Chondrocyte (in vitro differentiated cells): ENCODE measurements around the gene CNOT3. TPM values are rescaled to one million over a fixed set of nuclear protein-coding genes. Genes with fewer than 3 reads are reported as not detected.

Experiments
- DNase-seq: peaks from one replicate; pipeline ENCODE4 v3.0.0; 2021; ENCODE audit warnings: mixed read lengths, low spot score
- H3K27ac Mint-ChIP-seq: one replicate; pipeline ENCODE4 v1.8.0; 2021; ENCODE audit warnings: mild to moderate bottlenecking, moderate library complexity, mixed read lengths; ENCODE audit not compliant: unreplicated experiment
- H3K27me3 Mint-ChIP-seq: 2 replicates; pipeline ENCODE4 v1.8.0; 2021; ENCODE audit warnings: low read depth, mixed read lengths
- H3K36me3 Mint-ChIP-seq: 2 replicates; pipeline ENCODE4 v1.8.0; 2021; ENCODE audit warnings: low read depth, mixed read lengths
- H3K4me1 Mint-ChIP-seq: 2 replicates; pipeline ENCODE4 v1.8.0; 2021; ENCODE audit warnings: low read depth, mild to moderate bottlenecking, mixed read lengths
- H3K4me3 Mint-ChIP-seq: one replicate; pipeline ENCODE4 v1.8.0; 2021; ENCODE audit warnings: mild to moderate bottlenecking, moderate library complexity, mixed read lengths; ENCODE audit not compliant: unreplicated experiment
- H3K9me3 Mint-ChIP-seq: 2 replicates; pipeline ENCODE4 v1.8.0; 2021; ENCODE audit warnings: low read depth, mixed read lengths
- total RNA-seq: library from RNA; stranded (reverse); gene quantifications from 3 replicates; pipeline ENCODE4 v1.2.1, GENCODE V29; 2021
- TF ChIP-seq, protein P1 (sequence below): fragments of 200-600 bp; sonication (generic); IDR thresholded peaks from 2 replicates; pipeline ENCODE4 v1.5.0; 2021; ENCODE audit warnings: antibody characterized with exemption, mild to moderate bottlenecking, moderate library complexity

The CNOT3 gene
- total RNA-seq, 1 donor from 2014 or later, result 33.7 TPM

DNA sequence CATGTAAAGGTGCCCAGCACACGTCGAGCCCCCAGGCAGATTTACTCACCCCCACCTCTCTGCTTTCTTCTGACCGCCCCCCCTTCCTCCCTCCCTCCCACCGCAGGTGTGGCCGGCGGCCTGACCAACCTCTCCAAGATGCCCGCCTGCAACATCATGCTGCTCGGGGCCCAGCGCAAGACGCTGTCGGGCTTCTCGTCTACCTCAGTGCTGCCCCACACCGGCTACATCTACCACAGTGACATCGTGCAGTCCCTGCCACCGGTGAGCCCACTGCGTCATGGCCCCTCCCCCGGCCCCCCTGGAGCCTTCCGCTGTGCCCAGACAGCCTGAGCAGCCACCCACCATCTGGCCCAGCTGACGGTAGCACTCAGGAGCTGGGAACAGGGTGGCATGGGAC is 13.2 kb upstream of the CNOT3 start:
- no peak overlapping the region for H3K4me3 Mint-ChIP-seq
- no peak for DNase-seq
- TF ChIP-seq, protein P1, sequence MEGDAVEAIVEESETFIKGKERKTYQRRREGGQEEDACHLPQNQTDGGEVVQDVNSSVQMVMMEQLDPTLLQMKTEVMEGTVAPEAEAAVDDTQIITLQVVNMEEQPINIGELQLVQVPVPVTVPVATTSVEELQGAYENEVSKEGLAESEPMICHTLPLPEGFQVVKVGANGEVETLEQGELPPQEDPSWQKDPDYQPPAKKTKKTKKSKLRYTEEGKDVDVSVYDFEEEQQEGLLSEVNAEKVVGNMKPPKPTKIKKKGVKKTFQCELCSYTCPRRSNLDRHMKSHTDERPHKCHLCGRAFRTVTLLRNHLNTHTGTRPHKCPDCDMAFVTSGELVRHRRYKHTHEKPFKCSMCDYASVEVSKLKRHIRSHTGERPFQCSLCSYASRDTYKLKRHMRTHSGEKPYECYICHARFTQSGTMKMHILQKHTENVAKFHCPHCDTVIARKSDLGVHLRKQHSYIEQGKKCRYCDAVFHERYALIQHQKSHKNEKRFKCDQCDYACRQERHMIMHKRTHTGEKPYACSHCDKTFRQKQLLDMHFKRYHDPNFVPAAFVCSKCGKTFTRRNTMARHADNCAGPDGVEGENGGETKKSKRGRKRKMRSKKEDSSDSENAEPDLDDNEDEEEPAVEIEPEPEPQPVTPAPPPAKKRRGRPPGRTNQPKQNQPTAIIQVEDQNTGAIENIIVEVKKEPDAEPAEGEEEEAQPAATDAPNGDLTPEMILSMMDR, result no peak
- no peaks in the 10 kb centered on the region for H3K9me3 Mint-ChIP-seq
- no peak overlapping the region for H3K27ac Mint-ChIP-seq
- no peaks in the 10 kb centered on the region for H3K27me3 Mint-ChIP-seq
- H3K4me1 Mint-ChIP-seq, result no peaks in the 10 kb centered on the region
- H3K36me3 Mint-ChIP-seq, result peaks cover 17% of the 10 kb centered on the region

DNA sequence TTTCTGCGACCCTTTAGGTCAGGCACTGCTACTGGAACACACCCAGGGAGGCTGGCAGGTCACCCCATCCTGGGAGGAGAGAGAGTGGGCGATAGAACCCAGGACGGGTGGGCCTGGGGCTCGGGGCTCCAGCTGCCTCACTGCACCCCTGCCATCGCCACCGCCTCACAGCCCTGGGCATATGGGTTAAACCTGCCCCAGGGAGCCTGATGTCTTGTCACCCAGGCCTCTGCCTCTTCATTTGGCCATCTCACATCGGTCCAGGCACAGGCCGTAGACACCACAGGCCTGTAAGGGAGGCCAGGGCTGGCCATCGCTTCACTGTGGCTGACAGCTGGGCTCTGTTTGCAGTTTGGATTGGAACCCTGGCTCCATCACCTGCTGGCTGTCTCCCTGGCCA is 11.8 kb upstream of the CNOT3 start:
- Mint-ChIP-seq H3K4me3 (no peak overlapping the region), H3K4me1 (no peaks in the 10 kb centered on the region), H3K27me3 (no peaks in the 10 kb centered on the region), H3K9me3 (no peaks in the 10 kb centered on the region), H3K36me3 (peaks cover 20% of the 10 kb centered on the region), H3K27ac (no peak overlapping the region)
- TF ChIP-seq, protein P1, result no peak
- no peak for DNase-seq

DNA sequence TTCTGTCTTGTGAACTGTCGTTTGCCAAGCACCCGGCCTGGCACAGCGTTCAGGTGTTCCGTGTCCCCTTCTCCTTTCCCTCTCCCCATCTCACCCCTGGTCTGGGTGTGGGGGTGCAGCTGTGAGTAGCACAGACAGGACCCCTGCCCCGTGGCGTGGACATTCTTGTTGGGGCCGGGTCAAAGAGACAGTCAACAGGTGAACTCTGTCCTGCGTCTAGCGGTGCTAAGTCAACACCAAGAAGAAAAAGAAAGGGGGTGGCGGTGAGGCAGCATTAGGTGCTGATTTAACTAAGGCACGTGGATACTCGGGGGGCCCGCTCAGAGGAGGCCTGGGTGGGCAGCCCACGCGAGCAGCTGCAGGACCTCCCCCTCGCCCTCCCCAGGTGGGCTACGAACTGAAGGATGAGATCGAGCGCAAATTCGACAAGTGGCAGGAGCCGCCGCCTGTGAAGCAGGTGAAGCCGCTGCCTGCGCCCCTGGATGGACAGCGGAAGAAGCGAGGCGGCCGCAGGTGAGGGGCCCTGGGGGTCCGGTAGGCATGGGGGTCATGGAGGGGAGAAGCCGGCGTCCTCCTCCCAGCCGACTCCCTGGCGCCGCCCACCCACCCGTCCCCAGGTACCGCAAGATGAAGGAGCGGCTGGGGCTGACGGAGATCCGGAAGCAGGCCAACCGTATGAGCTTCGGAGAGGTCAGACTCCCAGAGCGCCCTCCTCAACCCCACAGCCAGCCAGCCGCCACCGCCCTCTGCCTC is 9.7 kb upstream of the CNOT3 start:
- H3K9me3 Mint-ChIP-seq, result no peaks in the 10 kb centered on the region
- H3K4me1 Mint-ChIP-seq, result no peaks in the 10 kb centered on the region
- H3K27ac Mint-ChIP-seq, result no peak overlapping the region
- DNase-seq, result no peak
- H3K27me3 Mint-ChIP-seq, result no peaks in the 10 kb centered on the region
- TF ChIP-seq, protein P1, result no peak
- H3K4me3 Mint-ChIP-seq, result no peak overlapping the region
- peaks cover 19% of the 10 kb centered on the region for H3K36me3 Mint-ChIP-seq

DNA sequence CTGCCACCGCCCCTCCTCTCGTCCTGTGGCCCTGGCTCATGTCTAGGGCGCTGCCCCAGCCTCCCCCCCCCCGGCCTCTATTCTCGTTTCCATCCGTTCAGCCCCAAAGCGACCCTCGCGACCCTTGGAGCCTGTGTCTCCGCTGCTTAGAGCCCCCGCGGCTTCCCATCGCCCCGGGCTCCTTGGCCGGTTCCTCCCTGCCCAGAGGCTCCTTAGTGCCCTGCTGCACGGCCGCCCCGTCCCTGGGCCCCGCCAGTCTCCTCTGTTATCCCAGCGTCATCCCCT is 9.2 kb upstream of the CNOT3 start:
- Mint-ChIP-seq H3K4me3 (no peak overlapping the region), H3K36me3 (peaks cover 17% of the 10 kb centered on the region), H3K4me1 (no peaks in the 10 kb centered on the region), H3K27ac (no peak overlapping the region), H3K27me3 (no peaks in the 10 kb centered on the region), H3K9me3 (no peaks in the 10 kb centered on the region)
- no peak for DNase-seq
- TF ChIP-seq, protein P1, result no peak

DNA sequence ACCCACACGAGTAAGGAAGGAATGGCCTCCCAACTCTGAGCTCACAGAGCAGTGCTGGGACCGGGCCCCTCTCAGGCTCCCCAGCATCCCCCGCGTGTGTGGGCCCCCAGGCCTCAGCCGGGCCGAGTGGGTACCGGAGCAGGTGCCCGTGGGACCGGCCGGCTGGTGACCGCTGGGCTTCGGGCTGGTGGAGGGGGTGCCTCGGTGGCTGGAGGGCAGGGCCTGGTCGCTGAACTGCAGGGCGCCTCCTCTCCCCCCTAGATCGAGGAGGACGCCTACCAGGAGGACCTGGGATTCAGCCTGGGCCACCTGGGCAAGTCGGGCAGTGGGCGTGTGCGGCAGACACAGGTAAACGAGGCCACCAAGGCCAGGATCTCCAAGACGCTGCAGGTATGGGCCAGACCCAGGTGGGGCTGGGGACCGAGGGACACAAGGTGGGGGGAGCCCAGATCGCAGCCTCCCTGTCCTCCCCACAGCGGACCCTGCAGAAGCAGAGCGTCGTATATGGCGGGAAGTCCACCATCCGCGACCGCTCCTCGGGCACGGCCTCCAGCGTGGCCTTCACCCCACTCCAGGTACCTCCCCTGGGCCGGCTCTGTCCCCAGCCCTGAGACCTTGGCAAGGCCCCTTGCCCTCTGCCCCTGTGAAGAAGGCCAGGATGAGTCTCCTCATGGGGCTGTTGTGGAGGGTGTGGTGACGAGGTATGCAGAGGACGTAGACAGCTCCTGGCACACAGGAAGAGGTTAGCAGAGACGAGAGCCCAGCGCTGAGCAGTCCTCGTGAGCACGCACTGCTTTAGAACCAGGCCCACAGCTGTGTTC is 8.6 kb upstream of the CNOT3 start:
- TF ChIP-seq, protein P1, result no peak
- H3K27me3 Mint-ChIP-seq, result no peaks in the 10 kb centered on the region
- H3K4me1 Mint-ChIP-seq, result no peaks in the 10 kb centered on the region
- H3K4me3 Mint-ChIP-seq, result no peak overlapping the region
- H3K36me3 Mint-ChIP-seq, result peaks cover 14% of the 10 kb centered on the region
- H3K27ac Mint-ChIP-seq, result no peak overlapping the region
- DNase-seq, result no peak
- H3K9me3 Mint-ChIP-seq, result no peaks in the 10 kb centered on the region
